ENCODE measurements around the gene DNAJC6.

DNAJC6 gene

DNA sequence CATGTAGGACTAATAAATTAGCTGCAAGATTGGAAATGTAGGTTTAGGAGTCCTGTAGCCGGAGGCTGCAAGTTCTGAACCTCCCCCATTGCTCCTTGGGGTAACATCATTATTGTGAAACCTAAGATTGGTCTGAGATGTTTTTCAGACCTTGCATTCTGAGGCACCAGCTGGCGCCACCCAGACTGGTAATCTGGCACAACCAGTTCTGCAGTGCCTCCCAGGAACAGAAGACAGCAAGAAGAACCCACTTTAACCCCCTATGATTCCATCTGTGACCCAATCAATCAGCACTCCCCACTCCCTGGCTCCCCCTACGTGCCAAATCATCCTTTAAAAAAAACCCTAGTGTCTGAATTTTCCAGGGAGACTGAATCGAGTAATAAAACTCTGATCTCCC is 11.6 kb upstream of the DNAJC6 start:
- DNase-seq = no peak

DNA sequence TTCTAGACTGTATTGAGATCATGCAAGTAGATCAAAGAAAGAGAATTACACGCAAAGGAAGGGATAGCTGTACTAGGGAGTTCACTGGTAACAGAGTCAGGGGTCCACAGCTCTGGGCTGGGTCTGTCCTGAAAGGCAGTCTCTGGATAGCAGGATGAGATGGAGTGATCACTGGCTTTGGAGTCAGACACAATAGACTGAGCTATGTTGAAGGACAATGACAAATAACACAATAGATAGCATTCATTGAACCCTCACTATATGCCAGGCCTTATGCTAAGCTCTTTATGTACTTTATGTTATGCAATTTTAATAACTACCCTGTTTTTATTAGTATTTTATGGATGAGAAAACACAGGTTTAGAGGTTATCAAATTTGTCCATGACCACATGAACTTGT is 10.0 kb upstream of the DNAJC6 start:
- DNase-seq = no peak

DNA sequence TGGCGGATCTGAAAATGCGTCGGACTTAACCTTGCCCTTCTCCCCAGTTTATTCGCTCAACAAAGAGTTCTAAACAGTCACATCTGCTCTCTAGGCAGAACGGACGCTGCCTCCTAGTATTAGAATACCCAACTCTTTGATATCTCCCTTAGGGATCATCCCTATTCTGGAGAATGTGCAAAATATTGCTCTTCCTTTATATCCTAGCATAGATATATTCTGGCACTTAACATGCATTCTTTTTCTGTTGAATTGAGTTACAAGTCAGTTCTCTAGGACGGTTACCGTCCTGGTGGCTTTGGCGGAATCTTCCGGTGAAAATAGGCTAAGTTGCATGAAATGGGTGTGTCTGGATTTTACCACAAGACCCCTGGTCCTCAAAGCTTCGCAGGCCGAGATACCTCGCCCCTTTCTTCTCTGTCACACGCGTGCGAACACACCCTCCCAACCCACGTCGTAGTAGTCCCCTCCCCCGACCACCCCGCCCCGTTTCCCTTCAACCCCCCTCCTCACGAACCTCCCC is 501 bp upstream of the DNAJC6 start:
- DNase-seq = no peak

DNA sequence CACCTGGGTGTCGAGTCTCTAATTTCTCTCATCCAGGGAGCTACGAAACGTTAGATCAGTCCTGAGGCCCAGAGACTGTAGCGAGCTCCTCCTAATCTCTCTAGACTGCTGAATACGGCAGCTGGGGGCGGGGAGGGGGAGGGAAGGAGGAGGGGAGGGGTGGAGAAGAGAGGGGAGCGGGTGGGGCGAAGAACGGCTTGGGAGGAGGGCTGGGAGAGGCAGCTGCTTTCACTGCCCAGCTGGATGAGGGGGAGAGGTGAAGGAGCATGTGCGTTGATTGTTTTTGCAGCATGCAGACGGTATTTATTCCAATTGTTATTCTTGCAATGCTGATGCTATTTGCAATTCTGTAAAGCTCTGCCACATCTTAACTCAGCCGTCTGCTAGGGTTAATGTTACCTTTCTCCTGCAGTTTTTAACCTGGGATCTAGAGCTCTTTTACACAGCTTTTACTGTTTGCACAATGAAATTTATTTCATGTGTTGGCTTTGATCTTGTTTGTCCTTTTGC is 790 bp downstream of the DNAJC6 start:
- no peak for DNase-seq

DNA sequence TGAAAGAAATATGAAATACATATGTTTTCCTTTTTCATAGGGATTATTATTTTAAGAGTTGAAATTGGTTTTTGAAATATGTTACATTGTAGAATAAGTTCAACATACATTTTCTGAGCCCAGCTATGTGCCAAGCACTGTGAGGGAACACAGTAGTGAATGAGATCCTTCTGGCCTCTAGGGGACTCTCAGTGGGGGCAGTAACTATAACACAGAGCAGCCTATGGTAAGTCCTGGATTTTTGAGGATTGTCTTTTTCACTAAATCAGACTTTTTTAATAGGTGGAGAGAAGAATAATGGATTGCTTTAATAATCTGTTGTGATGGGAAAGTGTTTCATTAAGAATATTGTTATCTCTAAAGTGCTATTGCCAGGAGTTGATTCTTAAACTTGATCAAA is 2.4 kb downstream of the DNAJC6 start:
- DNase-seq = no peak

DNA sequence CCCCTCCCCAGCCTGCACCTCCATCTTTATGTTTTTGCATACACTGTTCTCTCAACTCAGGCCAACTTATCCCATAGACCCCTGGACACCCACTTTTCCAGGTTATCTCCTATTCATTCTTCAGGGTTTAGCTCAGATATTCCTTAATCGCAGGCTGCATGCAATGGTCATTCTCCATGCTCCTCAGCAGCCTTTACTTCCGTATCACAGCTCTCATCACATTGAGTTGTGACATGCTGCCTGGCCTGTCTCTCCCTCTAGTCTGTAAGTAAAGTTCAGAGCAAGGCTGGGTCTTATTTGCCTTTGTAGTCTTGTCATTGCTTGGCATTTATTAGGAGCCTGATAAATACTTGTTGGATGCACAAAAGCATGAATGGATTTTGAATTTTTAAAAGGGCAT is 6.9 kb downstream of the DNAJC6 start:
- DNase-seq = no peak

DNA sequence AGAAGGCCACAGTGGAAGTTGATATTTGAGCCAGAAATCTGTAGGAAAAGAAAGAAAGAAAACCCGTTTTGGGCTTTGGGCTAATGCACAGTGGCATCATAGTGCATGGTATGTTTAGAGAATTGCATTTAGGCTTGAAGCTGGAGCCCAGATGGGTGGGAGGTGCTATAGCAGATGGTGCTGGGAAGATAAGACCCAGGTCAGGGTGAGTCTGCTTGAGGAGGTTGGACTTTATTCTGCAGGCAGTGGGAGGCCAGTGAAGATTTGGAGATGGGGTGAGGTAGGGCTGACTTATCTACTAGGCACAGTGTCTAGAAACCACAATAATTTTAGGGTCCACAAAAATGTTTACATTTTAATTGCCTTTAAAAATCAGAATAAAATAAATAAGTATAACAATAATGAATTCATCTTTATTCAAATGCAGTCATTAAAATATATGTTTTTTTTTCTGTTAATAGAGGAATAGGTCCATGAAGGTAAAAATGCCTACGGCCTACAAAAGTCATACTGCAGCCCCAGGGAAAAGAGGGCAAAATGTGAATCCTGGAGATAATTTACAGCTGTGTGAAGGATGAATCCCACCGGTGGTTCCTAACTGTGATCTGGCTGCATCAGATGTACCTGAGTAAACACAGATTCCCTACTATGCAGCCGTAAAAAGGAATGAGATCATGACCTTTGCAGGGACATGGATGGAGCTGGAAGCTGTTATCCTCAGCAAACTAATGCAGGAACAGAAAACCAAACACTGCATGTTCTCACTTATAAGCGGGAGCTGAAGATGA is 8.7 kb downstream of the DNAJC6 start:
- no peak for DNase-seq

DNA sequence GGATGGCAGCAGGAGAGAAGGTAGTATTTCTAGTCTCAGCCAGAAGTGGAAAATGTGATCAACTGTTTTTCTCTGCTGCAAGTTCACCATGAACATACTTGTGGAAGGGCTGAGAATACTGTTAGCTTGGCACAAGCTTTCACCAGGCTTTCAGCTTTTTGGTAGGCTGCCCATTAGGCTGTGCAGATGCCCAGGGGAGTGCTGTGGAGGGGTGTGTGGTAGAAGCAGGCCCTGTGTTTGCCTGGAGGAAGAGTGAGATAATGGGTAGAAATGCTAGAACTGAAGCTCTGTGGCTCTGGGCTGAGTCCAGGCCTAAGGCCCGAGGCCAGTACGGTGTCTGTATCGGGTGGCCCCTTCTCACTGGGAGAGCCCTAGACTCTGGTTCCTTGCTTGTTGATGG is 9.8 kb downstream of the DNAJC6 start:
- DNase-seq = no peak

DNA sequence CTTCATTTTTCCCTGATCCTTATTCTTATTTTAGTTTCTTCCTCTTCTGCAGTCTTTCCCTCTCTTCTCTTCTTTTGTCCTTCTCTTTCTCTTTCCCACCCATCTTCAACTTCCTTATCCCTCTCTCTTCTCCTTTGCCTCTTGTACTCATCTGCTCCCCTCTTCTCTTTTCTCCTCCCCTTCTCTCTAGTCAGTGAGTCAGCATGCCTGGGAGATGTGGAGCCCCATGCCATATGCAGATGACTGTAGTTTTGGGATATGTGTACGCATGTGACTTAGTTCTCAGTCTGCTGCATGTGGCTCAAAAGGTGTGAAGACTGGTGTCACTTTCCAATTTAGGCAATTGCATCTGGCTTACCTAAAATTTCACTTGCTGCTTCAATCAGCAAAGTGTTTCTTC is 10.4 kb downstream of the DNAJC6 start:
- no peak for DNase-seq

DNA sequence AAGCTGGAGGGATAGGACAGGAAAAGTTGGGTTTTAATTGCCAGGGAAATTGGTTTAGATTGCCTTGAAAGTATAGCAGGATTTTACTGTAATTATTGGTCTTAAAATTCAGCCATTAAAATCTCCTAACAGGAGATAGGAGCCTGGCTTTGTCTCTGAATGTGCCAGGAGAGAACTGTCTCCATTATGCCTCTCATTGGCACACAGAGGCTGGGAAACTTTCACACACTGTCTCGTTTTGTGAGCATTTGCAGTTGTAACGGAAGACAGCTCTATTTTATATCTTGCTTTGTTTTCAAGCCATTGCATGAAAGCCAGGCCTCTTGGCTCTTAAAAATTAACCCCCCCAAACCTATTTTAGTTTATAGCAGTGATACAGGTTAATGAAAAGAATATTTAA is 12.5 kb downstream of the DNAJC6 start:
- DNase-seq = no peak

DNA sequence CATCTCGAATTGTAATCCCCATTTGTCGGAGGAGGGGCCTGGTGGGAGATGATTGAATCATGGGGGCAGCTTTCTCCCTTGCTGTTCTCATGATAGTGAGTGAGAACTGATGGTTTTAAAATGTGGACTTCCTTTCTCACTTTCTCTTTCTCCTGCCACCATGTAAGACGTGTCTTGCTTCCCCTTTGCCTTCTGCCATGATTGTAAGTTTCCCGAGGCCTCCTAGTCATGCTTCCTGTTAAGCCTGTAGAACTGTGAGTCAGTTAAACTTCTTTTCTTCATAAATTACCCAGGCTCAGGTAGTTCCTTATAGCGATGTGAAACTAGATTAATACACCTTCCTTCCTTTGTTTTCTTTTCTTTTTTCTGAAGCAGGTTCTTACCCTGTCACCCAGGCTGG is 13.9 kb downstream of the DNAJC6 start:
- DNase-seq = no peak

DNA sequence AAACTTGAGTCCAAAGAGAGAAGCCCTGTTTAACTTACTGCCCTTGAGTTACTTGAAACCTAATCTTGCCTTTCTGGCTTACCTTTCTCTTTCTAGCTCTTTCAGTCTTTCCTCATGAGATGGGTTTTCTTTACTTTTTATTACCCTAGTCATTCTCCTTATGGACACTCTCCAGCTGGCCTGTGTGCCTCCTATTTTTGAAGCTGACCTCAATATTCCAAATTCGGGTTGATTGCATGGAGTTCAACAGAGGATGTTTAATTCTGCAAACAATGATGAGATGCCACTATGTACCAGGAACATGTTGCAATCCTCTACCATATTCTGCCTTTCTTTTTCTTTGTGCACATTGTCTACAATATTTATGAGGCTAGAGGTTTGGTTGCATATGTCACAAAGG is 20.7 kb downstream of the DNAJC6 start:
- no peak for DNase-seq

DNA sequence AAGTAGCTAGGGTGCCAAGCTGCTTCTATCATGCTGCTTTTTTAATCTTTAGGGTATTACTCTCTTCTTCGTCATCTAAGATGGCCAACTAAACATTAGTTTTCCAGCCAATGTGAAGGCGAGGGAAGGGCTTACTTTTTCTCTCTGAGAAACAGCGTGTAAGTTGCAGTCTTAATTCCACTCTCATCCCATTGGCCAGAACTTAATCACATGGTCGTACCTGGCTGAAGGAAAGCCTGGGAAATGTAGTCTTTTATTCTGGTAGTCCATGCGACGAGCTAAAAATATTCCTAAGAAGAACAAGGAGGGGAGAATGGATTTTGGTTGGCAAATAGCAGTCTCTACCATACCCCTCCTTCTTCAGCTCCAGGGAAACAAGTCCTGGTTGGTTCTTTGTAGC is 21.5 kb downstream of the DNAJC6 start:
- no peak for DNase-seq

DNA sequence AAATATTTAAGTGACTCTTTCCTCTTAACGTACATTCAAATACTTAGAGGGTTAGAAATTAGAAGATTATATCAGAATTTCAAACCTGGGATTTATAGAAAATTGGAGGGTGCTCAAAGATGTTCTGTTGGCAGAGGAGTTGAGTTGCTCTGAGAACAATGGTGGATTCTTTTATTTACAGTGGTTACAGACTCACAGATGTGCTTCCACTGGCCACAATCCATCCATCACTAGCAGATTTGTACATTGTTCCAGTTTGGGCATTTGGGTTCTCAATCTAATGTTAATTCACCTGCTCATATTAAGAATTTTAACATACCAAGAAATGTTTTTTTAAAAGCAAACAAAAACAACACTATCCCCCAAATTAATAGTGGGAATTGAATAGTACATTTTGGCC is 23.5 kb downstream of the DNAJC6 start:
- no peak for DNase-seq

DNA sequence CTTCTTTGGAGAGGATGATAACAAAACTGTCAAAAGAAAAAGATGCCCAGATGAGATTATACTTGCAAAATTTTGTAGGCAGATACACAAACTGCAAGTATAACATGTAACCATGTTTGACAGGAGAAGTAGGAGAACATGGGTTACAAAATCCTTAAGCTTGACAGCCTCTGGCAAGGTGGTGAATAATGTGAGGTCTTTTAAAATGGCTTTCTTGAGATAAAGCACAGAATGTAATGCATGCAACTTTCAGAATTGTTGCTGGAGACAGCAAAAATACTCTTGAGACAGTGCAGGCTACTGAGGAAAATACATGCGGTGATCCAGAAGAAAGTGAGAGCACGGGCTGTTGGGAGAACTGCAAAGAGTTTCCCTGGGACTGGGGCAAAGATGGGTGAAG is 24.7 kb downstream of the DNAJC6 start:
- no peak for DNase-seq

DNA sequence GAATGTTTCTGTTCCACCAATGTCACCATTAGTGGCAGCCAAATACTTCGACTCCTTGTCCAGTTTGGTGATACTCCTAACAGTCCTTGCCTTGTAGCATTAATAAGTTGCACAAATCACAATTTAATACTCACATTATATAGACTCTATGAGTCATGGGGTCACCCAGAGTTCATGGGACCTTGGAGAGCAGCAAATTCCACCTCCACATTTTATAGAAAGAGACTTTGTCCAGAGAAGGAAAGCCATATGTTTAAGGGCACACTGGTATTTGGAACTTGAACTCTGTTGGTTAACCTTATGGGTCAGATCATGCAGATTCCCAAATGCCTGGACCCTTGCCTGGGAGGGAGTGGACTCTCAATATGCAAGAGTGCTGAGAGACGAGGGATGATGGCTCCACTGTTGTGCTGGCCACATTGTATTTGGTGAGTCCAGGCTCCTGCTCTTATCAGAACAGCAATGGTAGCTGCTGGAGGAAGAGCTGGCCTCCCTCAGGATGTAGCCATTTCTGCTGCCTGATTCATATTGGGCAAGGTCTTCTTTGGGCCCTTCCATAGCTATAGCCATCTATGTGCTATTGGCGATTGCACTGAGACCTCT is 30.6 kb downstream of the DNAJC6 start:
- DNase-seq = peak; percentile 5

DNA sequence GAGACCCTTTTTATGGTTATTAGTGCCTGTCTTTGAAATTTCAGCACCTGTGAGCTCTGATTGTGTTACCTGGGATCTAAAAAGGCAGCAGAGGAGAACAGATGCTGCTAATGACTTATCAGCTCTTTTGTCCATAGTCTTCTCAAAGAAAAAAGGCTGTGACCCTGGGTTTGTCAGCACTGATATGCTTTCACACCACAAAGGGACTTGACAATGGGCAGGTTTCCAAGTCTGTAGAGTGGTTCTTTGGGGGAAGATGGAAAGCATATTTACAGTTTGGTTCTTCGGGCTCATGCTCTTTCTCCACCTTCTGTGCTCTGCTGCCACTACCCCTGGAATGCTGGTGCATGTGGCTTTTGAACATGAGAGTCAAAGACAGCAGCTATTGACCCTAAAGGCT is 32.0 kb downstream of the DNAJC6 start:
- no peak for DNase-seq

DNA sequence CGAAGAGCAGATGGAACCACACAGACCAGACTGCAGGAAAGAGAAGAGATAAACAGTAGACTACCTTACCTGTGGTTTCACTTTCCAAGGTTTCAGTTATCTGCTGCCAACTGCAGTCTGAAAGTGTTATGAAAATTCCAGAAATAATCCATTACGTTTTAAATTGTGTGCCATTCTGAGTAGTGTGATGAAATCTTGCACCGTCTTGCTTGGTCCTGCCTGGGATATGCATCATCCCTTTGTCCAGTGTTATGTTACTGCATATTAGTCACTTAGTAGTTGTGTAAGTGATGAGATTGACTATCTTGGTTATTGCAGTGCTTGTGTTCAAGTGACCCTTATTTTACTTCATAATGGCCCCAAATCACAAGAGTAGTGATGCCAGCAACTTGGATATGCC is 33.9 kb downstream of the DNAJC6 start:
- no peak for DNase-seq

DNA sequence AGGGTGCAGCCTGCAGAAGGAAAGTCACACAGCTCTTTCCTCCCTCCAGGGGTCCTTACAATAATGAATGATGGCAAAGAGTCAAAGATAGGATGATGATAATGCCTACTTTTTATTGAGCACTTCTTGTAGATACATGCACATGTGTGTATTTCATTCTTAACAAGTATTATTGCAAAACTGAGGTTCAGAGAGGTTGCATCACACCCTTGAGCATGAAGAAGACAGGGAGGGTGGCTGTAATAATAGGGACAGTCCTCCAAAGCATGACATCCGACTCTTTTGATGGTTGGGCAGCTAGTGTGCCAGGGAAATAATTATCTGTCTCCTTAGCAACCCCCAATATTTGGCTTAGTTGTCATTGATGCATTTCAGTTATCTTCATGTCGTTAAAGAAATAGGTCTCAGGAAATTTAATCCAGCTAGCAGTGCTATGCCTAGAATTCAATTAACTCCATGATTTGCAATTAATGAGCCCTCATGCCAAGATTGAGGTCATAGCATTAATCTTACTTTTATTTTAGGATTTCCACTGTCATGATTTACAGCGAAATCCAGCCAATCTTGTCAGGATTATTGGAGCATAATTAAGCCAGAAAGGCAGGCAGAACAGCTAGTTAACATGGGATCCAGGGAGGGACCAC is 35.0 kb downstream of the DNAJC6 start:
- no peak for DNase-seq

DNA sequence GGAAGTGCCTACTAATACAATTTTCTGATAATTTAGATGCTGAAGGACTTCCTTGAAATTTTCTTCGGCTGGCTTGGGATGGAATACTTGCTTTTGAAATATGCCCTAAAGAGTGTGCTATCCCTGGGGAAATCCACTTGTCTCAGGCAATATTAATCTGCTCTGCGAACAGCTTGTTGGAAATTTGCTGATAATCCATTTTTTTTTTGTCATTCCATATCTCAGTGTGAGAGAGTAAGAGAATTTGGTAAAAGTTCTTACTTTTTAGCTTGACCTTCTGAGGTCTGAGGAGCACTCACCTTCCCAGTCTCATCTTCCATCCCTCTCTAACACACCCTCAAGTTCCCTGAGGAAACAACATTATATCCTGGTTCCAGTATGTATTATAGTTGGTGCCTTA is 36.8 kb downstream of the DNAJC6 start:
- DNase-seq = no peak

DNA sequence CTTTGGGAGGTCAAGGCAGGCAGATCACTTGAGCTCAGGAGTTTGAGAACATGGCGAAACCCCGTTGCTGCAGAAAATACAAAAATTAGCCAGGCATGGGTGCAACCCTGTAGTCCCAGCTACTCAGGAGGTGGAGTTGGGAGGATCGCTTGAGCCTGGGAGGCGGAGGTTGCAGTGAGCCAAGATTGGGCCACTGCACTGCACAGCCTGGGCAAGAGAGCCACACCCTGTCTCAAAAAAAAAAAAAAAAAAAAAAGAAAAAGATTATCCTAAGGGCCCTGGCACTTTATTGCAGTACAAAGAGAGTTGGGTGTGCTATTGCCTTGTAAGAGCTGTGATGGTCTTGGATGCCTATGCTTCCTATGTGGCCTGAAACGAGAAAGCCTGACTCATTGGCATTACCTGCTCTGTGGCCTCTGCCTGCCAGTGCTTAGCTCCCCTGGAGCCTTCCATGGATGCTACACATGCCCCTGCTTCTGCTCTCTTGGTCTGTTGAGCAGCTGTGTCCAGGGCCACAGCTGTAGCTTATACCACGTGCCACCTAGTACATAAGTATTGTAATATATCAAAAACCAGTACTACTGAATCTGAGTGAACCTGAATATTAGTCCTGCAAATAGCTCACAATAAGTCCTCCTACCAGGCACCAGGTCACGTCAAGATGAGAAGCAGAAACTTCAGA is 45.8 kb downstream of the DNAJC6 start:
- no peak for DNase-seq

DNA sequence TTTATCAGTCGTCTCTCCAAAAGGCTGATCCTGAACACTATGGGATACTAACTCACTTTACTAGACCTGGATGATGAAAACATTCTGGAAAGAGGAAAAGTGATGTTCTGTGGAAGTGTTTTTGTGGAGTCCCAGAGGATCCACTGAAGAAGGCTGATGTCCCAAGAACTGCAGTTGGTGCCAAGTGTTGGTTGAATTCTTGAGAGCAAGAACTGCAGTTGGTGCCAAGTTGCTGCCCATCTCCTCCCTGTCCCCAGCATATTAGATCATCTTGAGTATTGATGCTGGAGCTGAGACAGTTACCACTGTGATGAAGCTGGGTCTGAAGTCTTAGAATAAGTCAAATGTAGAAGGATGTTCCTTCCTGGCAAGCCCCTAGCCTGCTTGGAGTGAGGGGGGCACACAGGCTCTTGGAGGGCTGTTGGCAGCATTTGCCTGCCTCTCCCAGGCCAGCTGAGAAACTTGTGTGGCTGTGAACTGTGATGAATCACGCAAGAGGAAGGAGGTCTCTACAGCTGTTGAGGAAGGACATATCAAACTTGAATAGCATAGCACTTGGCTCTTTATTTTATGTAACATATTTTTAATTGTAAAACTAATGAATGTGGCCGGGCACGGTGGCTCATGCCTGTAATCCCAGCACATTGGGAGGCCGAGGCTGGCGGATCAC is 48.1 kb downstream of the DNAJC6 start:
- DNase-seq = no peak

DNA sequence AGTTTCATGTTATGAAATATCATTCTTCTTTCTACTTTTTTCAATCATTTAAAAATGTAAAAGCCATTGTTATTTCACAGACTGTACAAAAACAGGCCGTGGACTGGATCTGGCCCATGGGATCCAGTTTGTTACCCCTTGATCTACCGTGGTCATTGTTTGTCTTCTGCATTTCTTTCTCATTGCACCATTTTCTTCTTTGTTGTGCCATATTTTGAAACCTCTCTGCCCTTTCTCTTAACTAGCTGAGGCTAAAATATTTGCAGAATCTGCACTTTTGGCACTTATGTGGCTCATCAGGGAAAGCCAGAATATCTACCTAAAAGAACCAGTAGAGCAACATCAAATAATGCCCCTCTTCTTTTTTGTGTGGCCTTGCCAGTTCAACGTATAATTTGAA is 50.5 kb downstream of the DNAJC6 start:
- DNase-seq = no peak
